WTC11 (cell line): Measurements from ENCODE around the gene BLOC1S5. TPM values are rescaled to one million over a fixed set of nuclear protein-coding genes. Genes with fewer than 3 reads are reported as not detected.

ENCODE experiments used
- ATAC-seq: fragments of 200-7000 bp; cut with Tn5 transposase; 2 replicates; pipeline ENCODE4 v1.10.0; 2021; ENCODE audit warnings: mild to moderate bottlenecking, moderate library complexity
- CTCF ChIA-PET: fragments of 300-600 bp; sonication (Branson Sonifier 250); formaldehyde crosslinking; loops from one replicate; lab custom pipeline; 2021; ENCODE audit warnings: antibody characterized with exemption; lab: Charles Lee
- POLR2A ChIA-PET: fragments of 350-600 bp; sonication (Branson Sonifier 250); formaldehyde crosslinking; loops from one replicate; lab custom pipeline; 2021; ENCODE audit warnings: antibody characterized with exemption; lab: Charles Lee
- DNase-seq: peaks from one replicate; pipeline ENCODE4 v3.0.0; 2021; ENCODE audit warnings: low spot score
- H3K27ac Mint-ChIP-seq: 2 replicates; pipeline ENCODE4 v1.8.0; 2021; ENCODE audit warnings: mixed read lengths
- H3K27me3 Mint-ChIP-seq: 2 replicates; pipeline ENCODE4 v1.8.0; 2021; ENCODE audit warnings: low read depth, mild to moderate bottlenecking, moderate library complexity, mixed read lengths
- H3K36me3 Mint-ChIP-seq: 2 replicates; pipeline ENCODE4 v1.8.0; 2021; ENCODE audit warnings: mixed read lengths
- H3K4me1 Mint-ChIP-seq: 2 replicates; pipeline ENCODE4 v1.8.0; 2022; ENCODE audit warnings: mixed read lengths
- H3K4me3 Mint-ChIP-seq: 2 replicates; pipeline ENCODE4 v1.8.0; 2021; ENCODE audit warnings: mild to moderate bottlenecking, moderate library complexity, mixed read lengths
- H3K9me3 Mint-ChIP-seq: 2 replicates; pipeline ENCODE4 v1.8.0; 2021; ENCODE audit warnings: mixed read lengths
- EMX1 ChIP-seq: fragments of 250-450 bp; sonication (Bioruptor Pico); IDR thresholded peaks from 2 replicates; pipeline ENCODE4 v1.8.0; 2021; ENCODE audit warnings: mild to moderate bottlenecking
- FOXJ3 ChIP-seq: sonication (generic); formaldehyde crosslinking; IDR thresholded peaks from 2 replicates; pipeline ENCODE4 v1.9.0; 2021; ENCODE audit warnings: missing genetic modification reagents, mild to moderate bottlenecking, borderline replicate concordance
- IRF1 ChIP-seq: sonication (generic); formaldehyde crosslinking; IDR thresholded peaks from 2 replicates; pipeline ENCODE4 v1.8.0; 2023; ENCODE audit warnings: missing genetic modification reagents
- JUN ChIP-seq: sonication (generic); formaldehyde crosslinking; IDR thresholded peaks from 2 replicates; pipeline ENCODE4 v1.8.0; 2023; ENCODE audit warnings: mild to moderate bottlenecking, missing genetic modification reagents
- NR1H2 ChIP-seq: sonication (generic); formaldehyde crosslinking; IDR thresholded peaks from 2 replicates; pipeline ENCODE4 v1.9.0; 2021; ENCODE audit warnings: mild to moderate bottlenecking, moderate library complexity, missing genetic modification reagents
- NR3C1 ChIP-seq: sonication (generic); formaldehyde crosslinking; conservative IDR thresholded peaks from 2 replicates; pipeline ENCODE4 v1.8.1; 2023; ENCODE audit warnings: low read depth, mild to moderate bottlenecking, missing genetic modification reagents
- SP1 ChIP-seq: sonication (generic); formaldehyde crosslinking; conservative IDR thresholded peaks from 2 replicates; pipeline ENCODE4 v1.8.1; 2022; ENCODE audit warnings: missing genetic modification reagents
- USF1 ChIP-seq: sonication (generic); formaldehyde crosslinking; IDR thresholded peaks from 2 replicates; pipeline ENCODE4 v1.8.0; 2022; ENCODE audit warnings: mild to moderate bottlenecking, missing genetic modification reagents
- ZNF219 ChIP-seq: sonication (generic); formaldehyde crosslinking; IDR thresholded peaks from 2 replicates; pipeline ENCODE4 v1.8.0; 2023; ENCODE audit warnings: missing genetic modification reagents, mild to moderate bottlenecking, borderline replicate concordance
- ZNF232 ChIP-seq: sonication (generic); formaldehyde crosslinking; IDR thresholded peaks from 2 replicates; pipeline ENCODE4 v1.8.0; 2022; ENCODE audit warnings: mild to moderate bottlenecking, missing genetic modification reagents
- ZNF416 ChIP-seq: fragments of 250-450 bp; sonication (Bioruptor Pico); IDR thresholded peaks from 2 replicates; pipeline ENCODE4 v1.9.0; 2021; ENCODE audit warnings: mild to moderate bottlenecking, inconsistent platforms
- ZNF671 ChIP-seq: fragments of 250-450 bp; sonication (Bioruptor Pico); IDR thresholded peaks from 2 replicates; pipeline ENCODE4 v1.8.0; 2021; ENCODE audit warnings: mild to moderate bottlenecking
- total RNA-seq: library from RNA; stranded (reverse); gene quantifications from 3 replicates; pipeline ENCODE4 v1.2.3, GENCODE V29; 2021
- TF ChIP-seq, protein P1 (sequence below): sonication (generic); formaldehyde crosslinking; IDR thresholded peaks from 2 replicates; pipeline ENCODE4 v1.8.1; 2022; ENCODE audit warnings: low read depth, missing genetic modification reagents, borderline replicate concordance
- TF ChIP-seq, protein P2 (sequence below): fragments of 250-450 bp; sonication (Bioruptor Pico); conservative IDR thresholded peaks from 2 replicates; pipeline ENCODE4 v1.9.0; 2021; ENCODE audit warnings: mild to moderate bottlenecking
- TF ChIP-seq, protein P3 (sequence below): fragments of 250-450 bp; sonication (Bioruptor Pico); IDR thresholded peaks from 2 replicates; pipeline ENCODE4 v1.8.0; 2021; ENCODE audit warnings: mild to moderate bottlenecking
- TF ChIP-seq, protein P4 (sequence below): sonication (generic); formaldehyde crosslinking; IDR thresholded peaks from 2 replicates; pipeline ENCODE4 v1.8.1; 2023; ENCODE audit warnings: mild to moderate bottlenecking, missing genetic modification reagents
- TF ChIP-seq, protein P5 (sequence below): sonication (generic); formaldehyde crosslinking; IDR thresholded peaks from 2 replicates; pipeline ENCODE4 v1.8.0; 2023; ENCODE audit warnings: missing genetic modification reagents, mild to moderate bottlenecking, borderline replicate concordance
- TF ChIP-seq, protein P6 (sequence below): sonication (generic); formaldehyde crosslinking; IDR thresholded peaks from 2 replicates; pipeline ENCODE4 v1.8.0; 2022; ENCODE audit warnings: mild to moderate bottlenecking, missing genetic modification reagents

BLOC1S5 gene
- total RNA-seq, 1 experiment from 2014 or later, result 17.9 TPM

- DNase-seq (no peak), ATAC-seq (no peak)
- H3K4me1 Mint-ChIP-seq, result peaks cover 14% of the 10 kb centered on the region
- no peak overlapping the region for H3K27ac Mint-ChIP-seq
- ChIA-PET POLR2A (no interaction called here), CTCF (no interaction called here)
- H3K27me3 Mint-ChIP-seq, result no peaks in the 10 kb centered on the region
- peaks cover 20% of the 10 kb centered on the region for H3K9me3 Mint-ChIP-seq
- no peak overlapping the region for H3K4me3 Mint-ChIP-seq
- peaks cover 22% of the 10 kb centered on the region for H3K36me3 Mint-ChIP-seq
- TF ChIP-seq ZNF219 (no peak), JUN (no peak), ZNF416 (no peak), ZNF671 (CRISPR knock-in tag) (no peak), USF1 (CRISPR knock-in tag) (no peak), EMX1 (CRISPR knock-in tag) (no peak), ZNF232 (no peak), FOXJ3 (no peak)
- TF ChIP-seq, protein P1, sequence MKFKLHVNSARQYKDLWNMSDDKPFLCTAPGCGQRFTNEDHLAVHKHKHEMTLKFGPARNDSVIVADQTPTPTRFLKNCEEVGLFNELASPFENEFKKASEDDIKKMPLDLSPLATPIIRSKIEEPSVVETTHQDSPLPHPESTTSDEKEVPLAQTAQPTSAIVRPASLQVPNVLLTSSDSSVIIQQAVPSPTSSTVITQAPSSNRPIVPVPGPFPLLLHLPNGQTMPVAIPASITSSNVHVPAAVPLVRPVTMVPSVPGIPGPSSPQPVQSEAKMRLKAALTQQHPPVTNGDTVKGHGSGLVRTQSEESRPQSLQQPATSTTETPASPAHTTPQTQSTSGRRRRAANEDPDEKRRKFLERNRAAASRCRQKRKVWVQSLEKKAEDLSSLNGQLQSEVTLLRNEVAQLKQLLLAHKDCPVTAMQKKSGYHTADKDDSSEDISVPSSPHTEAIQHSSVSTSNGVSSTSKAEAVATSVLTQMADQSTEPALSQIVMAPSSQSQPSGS, result no peak
- TF ChIP-seq, protein P2, sequence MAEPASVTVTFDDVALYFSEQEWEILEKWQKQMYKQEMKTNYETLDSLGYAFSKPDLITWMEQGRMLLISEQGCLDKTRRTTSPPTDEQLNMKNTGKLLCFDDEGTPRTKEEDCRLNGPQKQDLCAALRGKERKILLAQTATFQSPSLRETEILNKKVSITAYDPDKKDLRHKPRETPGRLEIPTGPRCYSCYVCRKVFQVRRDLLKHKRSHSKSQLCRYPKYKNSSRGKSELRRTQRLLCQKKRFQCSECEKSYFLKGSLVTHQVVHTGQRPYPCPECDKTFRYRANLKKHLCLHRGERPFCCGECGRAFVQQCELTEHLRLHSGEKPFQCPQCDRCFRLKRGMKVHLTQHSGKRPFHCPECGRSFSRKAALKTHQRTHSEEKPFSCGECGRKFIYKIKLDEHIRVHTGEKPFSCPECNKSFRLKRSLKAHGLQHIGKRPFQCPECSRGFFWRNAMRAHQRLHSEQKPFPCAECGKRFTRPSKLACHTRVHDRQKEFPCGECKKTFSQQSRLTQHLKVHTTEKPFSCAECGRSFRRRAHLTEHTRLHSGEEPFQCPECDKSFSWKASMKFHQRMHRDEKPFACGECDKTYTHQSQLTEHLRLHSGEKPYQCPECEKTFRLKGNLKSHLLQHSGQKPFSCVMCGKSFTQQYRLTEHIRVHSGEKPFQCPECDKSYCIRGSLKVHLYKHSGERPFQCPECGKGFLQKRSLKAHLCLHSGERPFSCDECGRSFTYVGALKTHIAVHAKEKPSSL (CRISPR knock-in tag), result no peak
- TF ChIP-seq, protein P3, sequence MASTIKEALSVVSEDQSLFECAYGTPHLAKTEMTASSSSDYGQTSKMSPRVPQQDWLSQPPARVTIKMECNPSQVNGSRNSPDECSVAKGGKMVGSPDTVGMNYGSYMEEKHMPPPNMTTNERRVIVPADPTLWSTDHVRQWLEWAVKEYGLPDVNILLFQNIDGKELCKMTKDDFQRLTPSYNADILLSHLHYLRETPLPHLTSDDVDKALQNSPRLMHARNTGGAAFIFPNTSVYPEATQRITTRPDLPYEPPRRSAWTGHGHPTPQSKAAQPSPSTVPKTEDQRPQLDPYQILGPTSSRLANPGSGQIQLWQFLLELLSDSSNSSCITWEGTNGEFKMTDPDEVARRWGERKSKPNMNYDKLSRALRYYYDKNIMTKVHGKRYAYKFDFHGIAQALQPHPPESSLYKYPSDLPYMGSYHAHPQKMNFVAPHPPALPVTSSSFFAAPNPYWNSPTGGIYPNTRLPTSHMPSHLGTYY (CRISPR knock-in tag), result no peak
Measured at GRCh38 chr6:8030920-8031319, 33.3 kb downstream of the BLOC1S5 start.

DNA sequence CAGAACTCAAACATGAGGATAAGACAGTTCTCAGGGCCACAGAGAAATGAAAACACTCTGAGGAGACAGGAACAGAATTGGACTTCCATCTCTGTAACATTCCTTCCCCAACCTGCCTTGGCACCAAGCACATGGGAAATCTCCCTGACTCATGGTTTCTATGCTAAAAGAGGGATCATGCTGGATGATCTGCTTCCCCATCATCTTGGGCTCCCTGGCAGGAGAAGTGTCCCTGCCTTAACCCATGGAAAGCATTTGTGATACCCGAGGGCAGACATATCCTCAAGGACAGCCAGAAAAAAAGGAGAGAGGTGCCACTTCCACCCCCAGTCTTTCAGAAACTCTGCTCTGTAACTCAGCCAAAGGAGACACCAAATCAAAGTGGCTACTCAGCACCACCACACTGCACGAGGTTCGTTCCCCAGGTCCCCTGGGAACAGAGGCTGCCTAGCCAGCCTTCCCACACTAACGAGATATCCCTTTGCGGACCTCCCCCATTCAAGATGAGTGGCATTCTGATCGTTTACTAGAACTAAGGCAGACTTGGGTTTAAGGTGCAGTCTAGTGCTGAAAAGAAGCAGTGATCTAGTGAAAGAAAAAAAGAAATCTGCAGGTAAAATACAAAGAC, 34.8 kb downstream of the BLOC1S5 start:
- H3K4me1 Mint-ChIP-seq, result peaks cover 14% of the 10 kb centered on the region
- ATAC-seq, result no peak
- H3K36me3 Mint-ChIP-seq, result peaks cover 16% of the 10 kb centered on the region
- H3K9me3 Mint-ChIP-seq, result peaks cover 15% of the 10 kb centered on the region
- H3K27ac Mint-ChIP-seq, result 0 out of 2 replicates have a peak overlapping the region, but pooled peaks have one; percentile 62
- H3K4me3 Mint-ChIP-seq, result no peak overlapping the region
- no peak for DNase-seq
- no peaks in the 10 kb centered on the region for H3K27me3 Mint-ChIP-seq
- ChIA-PET CTCF (no interaction called here), POLR2A (no interaction called here)
- TF ChIP-seq, protein P4, sequence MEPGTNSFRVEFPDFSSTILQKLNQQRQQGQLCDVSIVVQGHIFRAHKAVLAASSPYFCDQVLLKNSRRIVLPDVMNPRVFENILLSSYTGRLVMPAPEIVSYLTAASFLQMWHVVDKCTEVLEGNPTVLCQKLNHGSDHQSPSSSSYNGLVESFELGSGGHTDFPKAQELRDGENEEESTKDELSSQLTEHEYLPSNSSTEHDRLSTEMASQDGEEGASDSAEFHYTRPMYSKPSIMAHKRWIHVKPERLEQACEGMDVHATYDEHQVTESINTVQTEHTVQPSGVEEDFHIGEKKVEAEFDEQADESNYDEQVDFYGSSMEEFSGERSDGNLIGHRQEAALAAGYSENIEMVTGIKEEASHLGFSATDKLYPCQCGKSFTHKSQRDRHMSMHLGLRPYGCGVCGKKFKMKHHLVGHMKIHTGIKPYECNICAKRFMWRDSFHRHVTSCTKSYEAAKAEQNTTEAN (CRISPR knock-in tag), result no peak
- TF ChIP-seq NR1H2 (no peak), NR3C1 (CRISPR knock-in tag) (no peak), ZNF219 (no peak), IRF1 (CRISPR knock-in tag) (no peak), SP1 (CRISPR knock-in tag) (no peak)
- TF ChIP-seq, protein P5, sequence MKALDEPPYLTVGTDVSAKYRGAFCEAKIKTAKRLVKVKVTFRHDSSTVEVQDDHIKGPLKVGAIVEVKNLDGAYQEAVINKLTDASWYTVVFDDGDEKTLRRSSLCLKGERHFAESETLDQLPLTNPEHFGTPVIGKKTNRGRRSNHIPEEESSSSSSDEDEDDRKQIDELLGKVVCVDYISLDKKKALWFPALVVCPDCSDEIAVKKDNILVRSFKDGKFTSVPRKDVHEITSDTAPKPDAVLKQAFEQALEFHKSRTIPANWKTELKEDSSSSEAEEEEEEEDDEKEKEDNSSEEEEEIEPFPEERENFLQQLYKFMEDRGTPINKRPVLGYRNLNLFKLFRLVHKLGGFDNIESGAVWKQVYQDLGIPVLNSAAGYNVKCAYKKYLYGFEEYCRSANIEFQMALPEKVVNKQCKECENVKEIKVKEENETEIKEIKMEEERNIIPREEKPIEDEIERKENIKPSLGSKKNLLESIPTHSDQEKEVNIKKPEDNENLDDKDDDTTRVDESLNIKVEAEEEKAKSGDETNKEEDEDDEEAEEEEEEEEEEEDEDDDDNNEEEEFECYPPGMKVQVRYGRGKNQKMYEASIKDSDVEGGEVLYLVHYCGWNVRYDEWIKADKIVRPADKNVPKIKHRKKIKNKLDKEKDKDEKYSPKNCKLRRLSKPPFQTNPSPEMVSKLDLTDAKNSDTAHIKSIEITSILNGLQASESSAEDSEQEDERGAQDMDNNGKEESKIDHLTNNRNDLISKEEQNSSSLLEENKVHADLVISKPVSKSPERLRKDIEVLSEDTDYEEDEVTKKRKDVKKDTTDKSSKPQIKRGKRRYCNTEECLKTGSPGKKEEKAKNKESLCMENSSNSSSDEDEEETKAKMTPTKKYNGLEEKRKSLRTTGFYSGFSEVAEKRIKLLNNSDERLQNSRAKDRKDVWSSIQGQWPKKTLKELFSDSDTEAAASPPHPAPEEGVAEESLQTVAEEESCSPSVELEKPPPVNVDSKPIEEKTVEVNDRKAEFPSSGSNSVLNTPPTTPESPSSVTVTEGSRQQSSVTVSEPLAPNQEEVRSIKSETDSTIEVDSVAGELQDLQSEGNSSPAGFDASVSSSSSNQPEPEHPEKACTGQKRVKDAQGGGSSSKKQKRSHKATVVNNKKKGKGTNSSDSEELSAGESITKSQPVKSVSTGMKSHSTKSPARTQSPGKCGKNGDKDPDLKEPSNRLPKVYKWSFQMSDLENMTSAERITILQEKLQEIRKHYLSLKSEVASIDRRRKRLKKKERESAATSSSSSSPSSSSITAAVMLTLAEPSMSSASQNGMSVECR (CRISPR knock-in tag), result no peak
- TF ChIP-seq, protein P6, sequence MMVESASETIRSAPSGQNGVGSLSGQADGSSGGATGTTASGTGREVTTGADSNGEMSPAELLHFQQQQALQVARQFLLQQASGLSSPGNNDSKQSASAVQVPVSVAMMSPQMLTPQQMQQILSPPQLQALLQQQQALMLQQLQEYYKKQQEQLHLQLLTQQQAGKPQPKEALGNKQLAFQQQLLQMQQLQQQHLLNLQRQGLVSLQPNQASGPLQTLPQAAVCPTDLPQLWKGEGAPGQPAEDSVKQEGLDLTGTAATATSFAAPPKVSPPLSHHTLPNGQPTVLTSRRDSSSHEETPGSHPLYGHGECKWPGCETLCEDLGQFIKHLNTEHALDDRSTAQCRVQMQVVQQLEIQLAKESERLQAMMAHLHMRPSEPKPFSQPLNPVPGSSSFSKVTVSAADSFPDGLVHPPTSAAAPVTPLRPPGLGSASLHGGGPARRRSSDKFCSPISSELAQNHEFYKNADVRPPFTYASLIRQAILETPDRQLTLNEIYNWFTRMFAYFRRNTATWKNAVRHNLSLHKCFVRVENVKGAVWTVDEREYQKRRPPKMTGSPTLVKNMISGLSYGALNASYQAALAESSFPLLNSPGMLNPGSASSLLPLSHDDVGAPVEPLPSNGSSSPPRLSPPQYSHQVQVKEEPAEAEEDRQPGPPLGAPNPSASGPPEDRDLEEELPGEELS (CRISPR knock-in tag), result no peak
